HCT116 (cell line): ENCODE results near the gene CLIC5.

Source experiments
- EZH2phosphoT487 ChIP-seq: fragments of 200-600 bp; IDR thresholded peaks from 2 replicates; pipeline ENCODE4 v1.6.1; 2018; ENCODE audit warnings: antibody characterized with exemption, borderline replicate concordance
- JUND ChIP-seq: IDR thresholded peaks from 2 replicates; pipeline ENCODE4 v1.6.1; 2012
- POLR2AphosphoS5 ChIP-seq: IDR thresholded peaks from 2 replicates; pipeline ENCODE4 v1.6.1; 2011; ENCODE audit warnings: mild to moderate bottlenecking, low read depth, low read length, moderate library complexity

- TF ChIP-seq JUND (no peak), EZH2phosphoT487 (no peak), POLR2AphosphoS5 (no peak)
Observed at GRCh38 chr6:45990162-45990561, 25.5 kb downstream of the CLIC5 start.
